BJ (cell line): ENCODE data around the gene MAMDC4. TPM values are rescaled to one million over a fixed set of nuclear protein-coding genes. Genes with fewer than 3 reads are reported as not detected.

Source experiments
- CTCF ChIA-PET: fragments of 350-600 bp; formaldehyde crosslinking; extraction: SDS; loops from one replicate; lab custom pipeline; 2021; ENCODE audit warnings: antibody characterized with exemption, inconsistent platforms; lab: Yijun Ruan, JAX
- POLR2A ChIA-PET: fragments of 300-600 bp; sonication (Branson Sonifier 250); formaldehyde crosslinking; extraction: SDS; loops from one replicate; lab custom pipeline; 2021; ENCODE audit warnings: antibody characterized with exemption; lab: Charles Lee
- DNase-seq: peaks from one replicate; pipeline ENCODE4 v3.0.0-alpha.2; 2011; ENCODE audit warnings: low read depth
- H3K27me3 ChIP-seq: 2 replicates; pipeline ENCODE4 v1.6.0; 2011; ENCODE audit warnings: low read length; ENCODE audit not compliant: control insufficient read depth, insufficient read depth
- H3K36me3 ChIP-seq: 2 replicates; pipeline ENCODE4 v1.5.1; 2011; ENCODE audit warnings: low read length; ENCODE audit not compliant: control insufficient read depth, insufficient read depth
- H3K4me3 ChIP-seq: 2 replicates; pipeline ENCODE4 v1.5.1; 2011; ENCODE audit warnings: low read depth, mild to moderate bottlenecking, control low read depth, low read length
- CTCF ChIP-seq: IDR thresholded peaks from 2 replicates; pipeline ENCODE4 v1.5.1; 2011; ENCODE audit warnings: low read depth, mild to moderate bottlenecking, control low read depth, inconsistent platforms, low read length, moderate library complexity; ENCODE audit not compliant: insufficient read depth
- polyA plus RNA-seq: library from polyadenylated mRNA; depleted of rRNA; stranded (reverse); fragments of >200 nt; gene quantifications from 2 replicates; pipeline ENCODE4 v1.2.3, GENCODE V29; 2011

Gene MAMDC4
- polyA plus RNA-seq, 1 experiment = 1.6 TPM

- Histone ChIP-seq H3K36me3 (peaks cover 3% of the 10 kb centered on the region; the same call in 1 of the 2 replicates), H3K27me3 (peaks cover 7% of the 10 kb centered on the region; the same call in 1 of the 2 replicates), H3K4me3 (no peak overlapping the region)
- no peak for DNase-seq
- ChIA-PET POLR2A (no interaction called here), CTCF (no interaction called here)
- TF ChIP-seq CTCF = no peak
Measured at GRCh38 chr9:136845465-136846260, 6.5 kb upstream of the MAMDC4 start.

- no peak for TF ChIP-seq CTCF
- Histone ChIP-seq H3K4me3 (peak overlapping the region; percentile 17), H3K36me3 (peaks cover 8% of the 10 kb centered on the region), H3K27me3 (peaks cover 7% of the 10 kb centered on the region; the same call in 1 of the 2 replicates)
- ChIA-PET POLR2A (no interaction called here), CTCF (interaction anchor here (1.0 to 1.7 kb wide), 3 partner anchors 150 to 189 kb away, joined by 3 to 6 read pairs (median 4); partner anchors contain the start of gene CLIC3)
- DNase-seq = no peak
Measured at GRCh38 chr9:136846376-136847087, 5.6 kb upstream of the MAMDC4 start.

GRCh38 chr9:136847088-136847825, 4.9 kb upstream of the MAMDC4 start:
- Histone ChIP-seq H3K27me3 (peaks cover 7% of the 10 kb centered on the region; the same call in 1 of the 2 replicates), H3K36me3 (peaks cover 10% of the 10 kb centered on the region), H3K4me3 (peak overlapping the region; percentile 84)
- CTCF ChIA-PET = interaction anchor here (0.6 to 1.7 kb wide), 6 partner anchors 42 to 217 kb away, joined by 3 to 6 read pairs (median 3); partner anchors contain the start of gene CLIC3
- POLR2A ChIA-PET = interaction anchor here (0.6 to 0.7 kb wide), 2 partner anchors 101 to 182 kb away, joined by 5 to 10 read pairs; no protein-coding TSS in a partner anchor
- no peak for TF ChIP-seq CTCF
- DNase-seq = no peak

GRCh38 chr9:136847826-136848392, 4.2 kb upstream of the MAMDC4 start:
- no peak for TF ChIP-seq CTCF
- peak overlapping the region; percentile 84 for H3K4me3 ChIP-seq
- ChIA-PET POLR2A (interaction anchor here (0.6 to 0.7 kb wide), 3 partner anchors 100 to 182 kb away, joined by 4 to 10 read pairs (median 5); no protein-coding TSS in a partner anchor), CTCF (interaction anchor here (0.6 to 1.7 kb wide), 6 partner anchors 43 to 216 kb away, joined by 3 to 6 read pairs (median 3); partner anchors contain the start of gene CLIC3)
- peaks cover 7% of the 10 kb centered on the region; the same call in 1 of the 2 replicates for H3K27me3 ChIP-seq
- no peak for DNase-seq
- peaks cover 10% of the 10 kb centered on the region for H3K36me3 ChIP-seq
